Stimulated activated CD8-positive, alpha-beta memory T cell treated with anti-CD3 and anti-CD28 coated beads, Interleukin-2, amount 100 ng/mL, for 48 hours (primary cell): ENCODE results near the gene SULT1A4.
"Not testable (repeated sequence)": the region's sequence is repeated elsewhere in the genome, so short reads cannot be mapped to it uniquely, and the experiment has no call there.

Experiments used
- DNase-seq, 2 donors: peaks; one replicate each; pipeline ENCODE4 v3.0.0-alpha.2; 2020; ENCODE audit warnings: low read depth in 2 of 2

Gene SULT1A4

GRCh38 chr16:29459706-29460646 is at the start of gene SULT1A4:
TSS of gene SULT1A4 (plus strand) at chr16:29459913. CDS start at chr16:29461386, 1,473 bp downstream.
- DNase-seq, result not testable (repeated sequence)

GRCh38 chr16:29423587-29423986 is 36.1 kb upstream of the SULT1A4 start:
- not testable (repeated sequence) for DNase-seq

- DNase-seq, result not testable (repeated sequence)
These were observed 34.3 kb upstream of the SULT1A4 start for GRCh38 chr16:29425390-29425789.

- not testable (repeated sequence) for DNase-seq
These were observed 6.0 kb upstream of the SULT1A4 start for GRCh38 chr16:29453754-29454153.

GRCh38 chr16:29454269-29454668 is 5.4 kb upstream of the SULT1A4 start, which contains the start of the genes BOLA2 and SLX1B:
TSS of gene BOLA2 (minus strand) at chr16:29454351. CDS start at chr16:29454253, 98 bp downstream.
TSS of gene SLX1B (plus strand) at chr16:29454533.
- DNase-seq, result not testable (repeated sequence)

- not testable (repeated sequence) for DNase-seq
These were observed 4.9 kb upstream of the SULT1A4 start for GRCh38 chr16:29454828-29455227.

GRCh38 chr16:29457660-29458059 is 2.1 kb upstream of the SULT1A4 start:
- DNase-seq, result not testable (repeated sequence)

GRCh38 chr16:29460647-29461030 is 926 bp downstream of the SULT1A4 start:
- not testable (repeated sequence) for DNase-seq

GRCh38 chr16:29465985-29466824 is 6.5 kb downstream of the SULT1A4 start:
- not testable (repeated sequence) for DNase-seq

GRCh38 chr16:29466904-29467303 is 7.2 kb downstream of the SULT1A4 start:
- not testable (repeated sequence) for DNase-seq

- not testable (repeated sequence) for DNase-seq
These were observed 8.1 kb downstream of the SULT1A4 start for GRCh38 chr16:29467654-29468366.

GRCh38 chr16:29469660-29470059 is 9.9 kb downstream of the SULT1A4 start:
- DNase-seq, result peak in 1 of 2 donors; percentile 11

GRCh38 chr16:29472065-29472464 is 12.4 kb downstream of the SULT1A4 start:
- DNase-seq, result not testable (repeated sequence)

GRCh38 chr16:29482276-29482675 is 22.6 kb downstream of the SULT1A4 start:
- DNase-seq, result not testable (repeated sequence)

- DNase-seq, result not testable (repeated sequence)
These were observed 46.6 kb downstream of the SULT1A4 start, which contains the start of gene NPIPB12 for GRCh38 chr16:29506308-29506707. TSS of gene NPIPB12 (minus strand) at chr16:29506408.
